GM23338 (cell line): Measurements from ENCODE around the gene COL9A3. TPM values are rescaled to one million over a fixed set of nuclear protein-coding genes. Genes with fewer than 3 reads are reported as not detected.

Experiments
- ATAC-seq: fragments of 200-7000 bp; cut with Tn5 transposase; 3 replicates; pipeline ENCODE4 v1.9.1; 2020
- DNase-seq: peaks from one replicate; pipeline ENCODE4 v3.0.0-alpha.2; 2015; ENCODE audit warnings: low spot score
- H2AFZ ChIP-seq: fragments of 200-600 bp; sonication (generic); 2 replicates; pipeline ENCODE4 v1.8.0; 2016; ENCODE audit warnings: antibody characterized with exemption, mild to moderate bottlenecking, moderate library complexity
- H3F3A ChIP-seq: fragments of 200-600 bp; sonication (generic); replicated peaks from 2 replicates; pipeline ENCODE4 v1.8.0; 2017; ENCODE audit warnings: antibody characterized with exemption, mixed run types, low read depth
- H3K27ac ChIP-seq: fragments of 200-600 bp; sonication (generic); 2 replicates; pipeline ENCODE4 v1.6.1; 2016; ENCODE audit warnings: low read depth
- H3K27me3 ChIP-seq: fragments of 200-600 bp; sonication (generic); 2 replicates; pipeline ENCODE4 v1.8.0; 2016; ENCODE audit warnings: mild to moderate bottlenecking, mixed run types, moderate library complexity; ENCODE audit not compliant: insufficient read depth
- H3K36me3 ChIP-seq: fragments of 200-600 bp; sonication (generic); 2 replicates; pipeline ENCODE4 v1.8.0; 2016; ENCODE audit warnings: mild to moderate bottlenecking; ENCODE audit not compliant: insufficient read depth
- H3K4me1 ChIP-seq: fragments of 200-600 bp; sonication (generic); 2 replicates; pipeline ENCODE4 v1.8.0; 2016; ENCODE audit warnings: mild to moderate bottlenecking, moderate library complexity; ENCODE audit not compliant: insufficient read depth
- H3K4me2 ChIP-seq: fragments of 200-600 bp; sonication (generic); 2 replicates; pipeline ENCODE4 v1.7.1; 2017; ENCODE audit warnings: mixed run types
- H3K4me3 ChIP-seq: fragments of 200-600 bp; sonication (generic); 2 replicates; pipeline ENCODE4 v1.6.1; 2016; ENCODE audit warnings: mixed run types
- H3K79me2 ChIP-seq: fragments of 200-600 bp; sonication (generic); replicated peaks from 2 replicates; pipeline ENCODE4 v1.8.0; 2017; ENCODE audit warnings: mild to moderate bottlenecking; ENCODE audit not compliant: insufficient read depth
- H3K9me2 ChIP-seq: fragments of 200-600 bp; sonication (generic); 2 replicates; pipeline ENCODE4 v1.8.0; 2017; ENCODE audit not compliant: insufficient read depth
- H4K20me1 ChIP-seq: fragments of 200-600 bp; sonication (generic); replicated peaks from 2 replicates; pipeline ENCODE4 v1.8.0; 2017; ENCODE audit warnings: mild to moderate bottlenecking; ENCODE audit not compliant: insufficient read depth
- H3K27ac Mint-ChIP-seq: 2 replicates; pipeline ENCODE4 v1.8.0; 2020; ENCODE audit warnings: inconsistent platforms, mild to moderate bottlenecking, moderate library complexity, mixed read lengths
- H3K27me3 Mint-ChIP-seq: 3 replicates; pipeline ENCODE4 v1.8.0; 2022; ENCODE audit warnings: low read depth, mild to moderate bottlenecking, moderate library complexity, mixed read lengths, inconsistent platforms; ENCODE audit not compliant: insufficient read depth, poor library complexity
- H3K36me3 Mint-ChIP-seq: 3 replicates; pipeline ENCODE4 v1.8.0; 2021; ENCODE audit warnings: low read depth, mild to moderate bottlenecking, inconsistent platforms, moderate library complexity, mixed read lengths
- H3K4me1 Mint-ChIP-seq: 3 replicates; pipeline ENCODE4 v1.8.0; 2020; ENCODE audit warnings: mild to moderate bottlenecking, inconsistent platforms, mixed read lengths
- H3K4me3 Mint-ChIP-seq: 3 replicates; pipeline ENCODE4 v1.8.0; 2021; ENCODE audit warnings: moderate library complexity, mild to moderate bottlenecking, inconsistent platforms, mixed read lengths
- H3K9me3 Mint-ChIP-seq: 3 replicates; pipeline ENCODE4 v1.8.0; 2020; ENCODE audit warnings: moderate library complexity, mild to moderate bottlenecking, inconsistent platforms, mixed read lengths
- CREB1 ChIP-seq: fragments of 250-450 bp; sonication (Bioruptor Pico); IDR thresholded peaks from 2 replicates; pipeline ENCODE4 v1.5.0; 2020; ENCODE audit warnings: low read depth, mild to moderate bottlenecking, moderate library complexity
- EZH2 ChIP-seq: fragments of 200-600 bp; sonication (generic); IDR thresholded peaks from one replicate; pipeline ENCODE4 v1.8.0; 2017; ENCODE audit warnings: antibody characterized with exemption, mild to moderate bottlenecking, low read depth; ENCODE audit not compliant: unreplicated experiment
- JUNB ChIP-seq: IDR thresholded peaks from one replicate; pipeline ENCODE4 v1.6.1; 2016; ENCODE audit warnings: antibody characterized with exemption; ENCODE audit not compliant: unreplicated experiment
- POLR2AphosphoS5 ChIP-seq: IDR thresholded peaks from 2 replicates; pipeline ENCODE4 v1.6.1; 2016; ENCODE audit warnings: antibody characterized with exemption, low read depth
- polyA plus RNA-seq: library from polyadenylated mRNA; unstranded; fragments of >200 nt; fragmentation: Nextera tagmentation; extraction: Ambion mirVana; gene quantifications from 2 replicates; pipeline ENCODE4 v1.2.1, GENCODE V29; 2016
- total RNA-seq: library from RNA; depleted of rRNA; stranded (reverse); fragments of >200 nt; shearing (Covaris generic); gene quantifications from 2 replicates; pipeline ENCODE4 v1.2.3, GENCODE V29; 2014
- TF ChIP-seq, protein P1 (sequence below), 2 experiments: fragments of 200-600 bp in 1 of 2; sonication (generic) in 1 of 2; conservative IDR thresholded peaks; 2 replicates each; pipeline versions ENCODE4 v1.5.1 to v1.6.1; 2016 to 2017; ENCODE audit warnings: antibody characterized with exemption in 2 of 2, low read depth in 2 of 2, mild to moderate bottlenecking in 2 of 2, moderate library complexity in 1 of 2
- TF ChIP-seq, protein P2 (sequence below): IDR thresholded peaks from one replicate; pipeline ENCODE4 v1.6.1; 2018; ENCODE audit warnings: antibody characterized with exemption; ENCODE audit not compliant: unreplicated experiment
- TF ChIP-seq, protein P3 (sequence below): IDR thresholded peaks from 2 replicates; pipeline ENCODE4 v1.6.1; 2016; ENCODE audit warnings: antibody characterized with exemption
- TF ChIP-seq, protein P4 (sequence below): fragments of 250-450 bp; sonication (Bioruptor Pico); IDR thresholded peaks from 2 replicates; pipeline ENCODE4 v1.5.0; 2020; ENCODE audit warnings: mild to moderate bottlenecking, moderate library complexity

The COL9A3 gene
- total and polyA plus RNA-seq, 2 experiments from 2014 or later = 74.9 to 113 TPM

DNA sequence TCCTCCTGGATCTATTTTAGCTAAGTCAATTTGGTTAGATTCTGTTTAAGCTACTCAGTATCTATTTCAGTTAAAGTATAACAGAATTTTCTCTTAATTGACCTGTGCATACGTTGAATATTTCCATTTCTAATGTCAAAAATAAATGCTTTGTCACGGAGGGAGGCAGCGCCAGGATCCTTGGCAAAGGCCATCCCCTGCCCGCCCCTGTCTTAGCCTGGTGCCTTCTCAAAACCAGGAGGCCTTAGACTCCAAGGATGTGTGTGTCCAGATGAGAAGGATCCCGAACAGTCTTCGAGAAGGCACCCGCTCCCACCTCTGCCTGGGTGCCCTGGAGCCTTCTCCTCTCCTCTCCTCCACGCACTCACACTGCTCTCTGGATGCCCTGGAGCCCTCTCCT lies 22.4 kb downstream of the COL9A3 start:
- no peaks in the 10 kb centered on the region for H3K27me3 ChIP-seq
- no peak for TF ChIP-seq CREB1 (CRISPR knock-in tag)
- no peak for TF ChIP-seq POLR2AphosphoS5
- TF ChIP-seq, protein P1, sequence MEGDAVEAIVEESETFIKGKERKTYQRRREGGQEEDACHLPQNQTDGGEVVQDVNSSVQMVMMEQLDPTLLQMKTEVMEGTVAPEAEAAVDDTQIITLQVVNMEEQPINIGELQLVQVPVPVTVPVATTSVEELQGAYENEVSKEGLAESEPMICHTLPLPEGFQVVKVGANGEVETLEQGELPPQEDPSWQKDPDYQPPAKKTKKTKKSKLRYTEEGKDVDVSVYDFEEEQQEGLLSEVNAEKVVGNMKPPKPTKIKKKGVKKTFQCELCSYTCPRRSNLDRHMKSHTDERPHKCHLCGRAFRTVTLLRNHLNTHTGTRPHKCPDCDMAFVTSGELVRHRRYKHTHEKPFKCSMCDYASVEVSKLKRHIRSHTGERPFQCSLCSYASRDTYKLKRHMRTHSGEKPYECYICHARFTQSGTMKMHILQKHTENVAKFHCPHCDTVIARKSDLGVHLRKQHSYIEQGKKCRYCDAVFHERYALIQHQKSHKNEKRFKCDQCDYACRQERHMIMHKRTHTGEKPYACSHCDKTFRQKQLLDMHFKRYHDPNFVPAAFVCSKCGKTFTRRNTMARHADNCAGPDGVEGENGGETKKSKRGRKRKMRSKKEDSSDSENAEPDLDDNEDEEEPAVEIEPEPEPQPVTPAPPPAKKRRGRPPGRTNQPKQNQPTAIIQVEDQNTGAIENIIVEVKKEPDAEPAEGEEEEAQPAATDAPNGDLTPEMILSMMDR (conservative IDR thresholded peaks at IDR 0.05; ENCODE audit: low read depth in 2 of 2) = no peak
- H3K4me3 ChIP-seq = no peak overlapping the region
- 0 out of 2 replicates have a peak, but pooled peaks cover 4% of the 10 kb centered on the region for H3K4me1 ChIP-seq
- H3F3A ChIP-seq = 0 out of 2 replicates have a peak, but pooled peaks cover 7% of the 10 kb centered on the region
- H3K27me3 Mint-ChIP-seq = peaks cover 13% of the 10 kb centered on the region
- H3K4me2 ChIP-seq = no peak overlapping the region
- peaks cover 29% of the 10 kb centered on the region for H3K4me1 Mint-ChIP-seq
- no peak overlapping the region for H3K4me3 Mint-ChIP-seq
- H3K36me3 ChIP-seq = 0 out of 2 replicates have a peak, but pooled peaks cover 7% of the 10 kb centered on the region
- no peak for DNase-seq
- ATAC-seq = no peak
- H3K9me3 Mint-ChIP-seq = no peaks in the 10 kb centered on the region; the same call in 2 of the 3 replicates
- H3K79me2 ChIP-seq = no peaks in the 10 kb centered on the region
- H4K20me1 ChIP-seq = no peaks in the 10 kb centered on the region
- no peak overlapping the region for H2AFZ ChIP-seq
- no peak overlapping the region for H3K27ac Mint-ChIP-seq
- H3K9me2 ChIP-seq = no peaks in the 10 kb centered on the region
- peaks cover 36% of the 10 kb centered on the region for H3K36me3 Mint-ChIP-seq
- no peak overlapping the region for H3K27ac ChIP-seq

DNA sequence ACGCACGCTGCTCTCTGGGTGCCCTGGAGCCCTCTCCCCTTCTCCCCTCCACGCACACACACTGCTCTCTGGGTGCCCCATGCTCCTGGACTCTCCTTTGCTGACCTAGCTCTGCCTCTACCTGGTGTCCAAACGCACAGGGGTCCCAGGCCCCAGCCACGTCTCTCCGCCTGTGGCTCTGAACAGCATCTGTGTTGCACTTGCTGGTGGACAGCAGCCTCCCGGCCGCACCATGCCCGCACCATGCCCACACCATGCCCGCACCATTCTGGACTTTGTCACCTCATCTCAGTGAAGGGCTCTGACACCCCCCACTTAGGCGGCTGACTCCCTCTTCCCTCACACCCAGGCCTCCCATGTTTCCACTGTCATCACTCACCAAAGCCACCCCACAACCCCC lies 23.0 kb downstream of the COL9A3 start:
- ATAC-seq (no peak), DNase-seq (no peak)
- Mint-ChIP-seq H3K4me1 (peaks cover 29% of the 10 kb centered on the region), H3K9me3 (no peaks in the 10 kb centered on the region; the same call in 2 of the 3 replicates), H3K36me3 (peaks cover 38% of the 10 kb centered on the region), H3K27ac (no peak overlapping the region), H3K27me3 (peaks cover 17% of the 10 kb centered on the region), H3K4me3 (peak overlapping the region; percentile 18; the same call in 1 of the 3 replicates)
- Histone ChIP-seq H3K4me3 (no peak overlapping the region), H4K20me1 (no peaks in the 10 kb centered on the region), H3K79me2 (no peaks in the 10 kb centered on the region), H3K27me3 (no peaks in the 10 kb centered on the region), H2AFZ (no peak overlapping the region), H3K36me3 (0 out of 2 replicates have a peak, but pooled peaks cover 7% of the 10 kb centered on the region), H3K4me1 (0 out of 2 replicates have a peak, but pooled peaks cover 4% of the 10 kb centered on the region), H3K27ac (no peak overlapping the region), H3F3A (0 out of 2 replicates have a peak, but pooled peaks cover 7% of the 10 kb centered on the region), H3K4me2 (no peak overlapping the region), H3K9me2 (no peaks in the 10 kb centered on the region)
- TF ChIP-seq JUNB (no peak), EZH2 (no peak), POLR2AphosphoS5 (no peak), CREB1 (CRISPR knock-in tag) (no peak)
- TF ChIP-seq, protein P2, sequence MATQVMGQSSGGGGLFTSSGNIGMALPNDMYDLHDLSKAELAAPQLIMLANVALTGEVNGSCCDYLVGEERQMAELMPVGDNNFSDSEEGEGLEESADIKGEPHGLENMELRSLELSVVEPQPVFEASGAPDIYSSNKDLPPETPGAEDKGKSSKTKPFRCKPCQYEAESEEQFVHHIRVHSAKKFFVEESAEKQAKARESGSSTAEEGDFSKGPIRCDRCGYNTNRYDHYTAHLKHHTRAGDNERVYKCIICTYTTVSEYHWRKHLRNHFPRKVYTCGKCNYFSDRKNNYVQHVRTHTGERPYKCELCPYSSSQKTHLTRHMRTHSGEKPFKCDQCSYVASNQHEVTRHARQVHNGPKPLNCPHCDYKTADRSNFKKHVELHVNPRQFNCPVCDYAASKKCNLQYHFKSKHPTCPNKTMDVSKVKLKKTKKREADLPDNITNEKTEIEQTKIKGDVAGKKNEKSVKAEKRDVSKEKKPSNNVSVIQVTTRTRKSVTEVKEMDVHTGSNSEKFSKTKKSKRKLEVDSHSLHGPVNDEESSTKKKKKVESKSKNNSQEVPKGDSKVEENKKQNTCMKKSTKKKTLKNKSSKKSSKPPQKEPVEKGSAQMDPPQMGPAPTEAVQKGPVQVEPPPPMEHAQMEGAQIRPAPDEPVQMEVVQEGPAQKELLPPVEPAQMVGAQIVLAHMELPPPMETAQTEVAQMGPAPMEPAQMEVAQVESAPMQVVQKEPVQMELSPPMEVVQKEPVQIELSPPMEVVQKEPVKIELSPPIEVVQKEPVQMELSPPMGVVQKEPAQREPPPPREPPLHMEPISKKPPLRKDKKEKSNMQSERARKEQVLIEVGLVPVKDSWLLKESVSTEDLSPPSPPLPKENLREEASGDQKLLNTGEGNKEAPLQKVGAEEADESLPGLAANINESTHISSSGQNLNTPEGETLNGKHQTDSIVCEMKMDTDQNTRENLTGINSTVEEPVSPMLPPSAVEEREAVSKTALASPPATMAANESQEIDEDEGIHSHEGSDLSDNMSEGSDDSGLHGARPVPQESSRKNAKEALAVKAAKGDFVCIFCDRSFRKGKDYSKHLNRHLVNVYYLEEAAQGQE = no peak
- TF ChIP-seq, protein P3, sequence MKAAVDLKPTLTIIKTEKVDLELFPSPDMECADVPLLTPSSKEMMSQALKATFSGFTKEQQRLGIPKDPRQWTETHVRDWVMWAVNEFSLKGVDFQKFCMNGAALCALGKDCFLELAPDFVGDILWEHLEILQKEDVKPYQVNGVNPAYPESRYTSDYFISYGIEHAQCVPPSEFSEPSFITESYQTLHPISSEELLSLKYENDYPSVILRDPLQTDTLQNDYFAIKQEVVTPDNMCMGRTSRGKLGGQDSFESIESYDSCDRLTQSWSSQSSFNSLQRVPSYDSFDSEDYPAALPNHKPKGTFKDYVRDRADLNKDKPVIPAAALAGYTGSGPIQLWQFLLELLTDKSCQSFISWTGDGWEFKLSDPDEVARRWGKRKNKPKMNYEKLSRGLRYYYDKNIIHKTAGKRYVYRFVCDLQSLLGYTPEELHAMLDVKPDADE = no peak
- TF ChIP-seq, protein P4, sequence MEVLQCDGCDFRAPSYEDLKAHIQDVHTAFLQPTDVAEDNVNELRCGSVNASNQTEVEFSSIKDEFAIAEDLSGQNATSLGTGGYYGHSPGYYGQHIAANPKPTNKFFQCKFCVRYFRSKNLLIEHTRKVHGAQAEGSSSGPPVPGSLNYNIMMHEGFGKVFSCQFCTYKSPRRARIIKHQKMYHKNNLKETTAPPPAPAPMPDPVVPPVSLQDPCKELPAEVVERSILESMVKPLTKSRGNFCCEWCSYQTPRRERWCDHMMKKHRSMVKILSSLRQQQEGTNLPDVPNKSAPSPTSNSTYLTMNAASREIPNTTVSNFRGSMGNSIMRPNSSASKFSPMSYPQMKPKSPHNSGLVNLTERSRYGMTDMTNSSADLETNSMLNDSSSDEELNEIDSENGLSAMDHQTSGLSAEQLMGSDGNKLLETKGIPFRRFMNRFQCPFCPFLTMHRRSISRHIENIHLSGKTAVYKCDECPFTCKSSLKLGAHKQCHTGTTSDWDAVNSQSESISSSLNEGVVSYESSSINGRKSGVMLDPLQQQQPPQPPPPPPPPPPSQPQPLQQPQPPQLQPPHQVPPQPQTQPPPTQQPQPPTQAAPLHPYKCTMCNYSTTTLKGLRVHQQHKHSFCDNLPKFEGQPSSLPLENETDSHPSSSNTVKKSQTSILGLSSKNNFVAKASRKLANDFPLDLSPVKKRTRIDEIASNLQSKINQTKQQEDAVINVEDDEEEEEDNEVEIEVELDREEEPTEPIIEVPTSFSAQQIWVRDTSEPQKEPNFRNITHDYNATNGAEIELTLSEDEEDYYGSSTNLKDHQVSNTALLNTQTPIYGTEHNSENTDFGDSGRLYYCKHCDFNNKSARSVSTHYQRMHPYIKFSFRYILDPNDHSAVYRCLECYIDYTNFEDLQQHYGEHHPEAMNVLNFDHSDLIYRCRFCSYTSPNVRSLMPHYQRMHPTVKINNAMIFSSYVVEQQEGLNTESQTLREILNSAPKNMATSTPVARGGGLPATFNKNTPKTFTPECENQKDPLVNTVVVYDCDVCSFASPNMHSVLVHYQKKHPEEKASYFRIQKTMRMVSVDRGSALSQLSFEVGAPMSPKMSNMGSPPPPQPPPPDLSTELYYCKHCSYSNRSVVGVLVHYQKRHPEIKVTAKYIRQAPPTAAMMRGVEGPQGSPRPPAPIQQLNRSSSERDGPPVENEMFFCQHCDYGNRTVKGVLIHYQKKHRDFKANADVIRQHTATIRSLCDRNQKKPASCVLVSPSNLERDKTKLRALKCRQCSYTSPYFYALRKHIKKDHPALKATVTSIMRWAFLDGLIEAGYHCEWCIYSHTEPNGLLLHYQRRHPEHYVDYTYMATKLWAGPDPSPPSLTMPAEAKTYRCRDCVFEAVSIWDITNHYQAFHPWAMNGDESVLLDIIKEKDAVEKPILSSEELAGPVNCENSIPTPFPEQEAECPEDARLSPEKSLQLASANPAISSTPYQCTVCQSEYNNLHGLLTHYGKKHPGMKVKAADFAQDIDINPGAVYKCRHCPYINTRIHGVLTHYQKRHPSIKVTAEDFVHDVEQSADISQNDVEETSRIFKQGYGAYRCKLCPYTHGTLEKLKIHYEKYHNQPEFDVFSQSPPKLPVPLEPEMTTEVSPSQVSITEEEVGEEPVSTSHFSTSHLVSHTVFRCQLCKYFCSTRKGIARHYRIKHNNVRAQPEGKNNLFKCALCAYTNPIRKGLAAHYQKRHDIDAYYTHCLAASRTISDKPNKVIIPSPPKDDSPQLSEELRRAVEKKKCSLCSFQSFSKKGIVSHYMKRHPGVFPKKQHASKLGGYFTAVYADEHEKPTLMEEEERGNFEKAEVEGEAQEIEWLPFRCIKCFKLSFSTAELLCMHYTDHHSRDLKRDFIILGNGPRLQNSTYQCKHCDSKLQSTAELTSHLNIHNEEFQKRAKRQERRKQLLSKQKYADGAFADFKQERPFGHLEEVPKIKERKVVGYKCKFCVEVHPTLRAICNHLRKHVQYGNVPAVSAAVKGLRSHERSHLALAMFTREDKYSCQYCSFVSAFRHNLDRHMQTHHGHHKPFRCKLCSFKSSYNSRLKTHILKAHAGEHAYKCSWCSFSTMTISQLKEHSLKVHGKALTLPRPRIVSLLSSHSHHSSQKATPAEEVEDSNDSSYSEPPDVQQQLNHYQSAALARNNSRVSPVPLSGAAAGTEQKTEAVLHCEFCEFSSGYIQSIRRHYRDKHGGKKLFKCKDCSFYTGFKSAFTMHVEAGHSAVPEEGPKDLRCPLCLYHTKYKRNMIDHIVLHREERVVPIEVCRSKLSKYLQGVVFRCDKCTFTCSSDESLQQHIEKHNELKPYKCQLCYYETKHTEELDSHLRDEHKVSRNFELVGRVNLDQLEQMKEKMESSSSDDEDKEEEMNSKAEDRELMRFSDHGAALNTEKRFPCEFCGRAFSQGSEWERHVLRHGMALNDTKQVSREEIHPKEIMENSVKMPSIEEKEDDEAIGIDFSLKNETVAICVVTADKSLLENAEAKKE (CRISPR knock-in tag) = no peak
